HFF-Myc (cell line): ENCODE measurements around the gene ZCCHC9.

Source experiments
- DNase-seq: peaks from one replicate; pipeline ENCODE4 v3.0.0-alpha.2; 2011; ENCODE audit warnings: low read depth; ENCODE audit errors: extremely low read depth
- H3K4me3 ChIP-seq: replicated peaks from 2 replicates; pipeline ENCODE4 v1.5.1; 2011; ENCODE audit warnings: low read depth, mild to moderate bottlenecking, control low read depth, low read length
- CTCF ChIP-seq: IDR thresholded peaks from 2 replicates; pipeline ENCODE4 v1.5.1; 2012; ENCODE audit warnings: mild to moderate bottlenecking, low read depth, low read length, control low read depth; ENCODE audit errors: missing control alignments

ZCCHC9 gene

GRCh38 chr5:81344736-81345135 lies 43.3 kb downstream of the ZCCHC9 start:
- TF ChIP-seq CTCF = no peak
- no peak overlapping the region for H3K4me3 ChIP-seq
- no peak for DNase-seq

DNA sequence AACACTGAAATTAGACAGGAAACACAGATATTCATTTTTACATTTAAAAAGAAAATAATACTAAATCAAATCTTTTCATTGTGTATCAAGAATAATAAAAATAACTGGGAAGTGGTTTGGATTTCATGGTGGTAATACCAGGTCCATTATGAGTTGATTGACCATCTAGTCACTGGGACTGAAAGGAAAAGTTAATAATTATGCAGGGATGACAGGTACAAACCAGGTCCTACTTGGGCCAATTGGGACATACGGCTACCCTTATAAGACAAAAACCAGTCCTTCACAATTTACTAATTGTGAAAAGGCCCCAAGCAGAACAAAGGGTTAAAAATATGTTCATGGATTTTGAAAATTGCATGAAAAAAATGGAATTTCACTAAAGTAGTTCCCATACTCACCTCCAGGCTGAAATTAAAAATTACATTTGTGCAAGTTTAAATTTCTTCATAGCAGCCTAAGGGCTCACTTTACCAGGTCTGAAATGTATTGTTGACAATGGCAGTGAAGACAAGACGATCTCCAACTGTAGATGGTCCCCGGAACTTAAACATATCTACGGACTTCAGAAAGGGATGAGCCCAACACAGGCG lies 44.1 kb downstream of the ZCCHC9 start:
- H3K4me3 ChIP-seq = no peak overlapping the region
- TF ChIP-seq CTCF = no peak
- no peak for DNase-seq

DNA sequence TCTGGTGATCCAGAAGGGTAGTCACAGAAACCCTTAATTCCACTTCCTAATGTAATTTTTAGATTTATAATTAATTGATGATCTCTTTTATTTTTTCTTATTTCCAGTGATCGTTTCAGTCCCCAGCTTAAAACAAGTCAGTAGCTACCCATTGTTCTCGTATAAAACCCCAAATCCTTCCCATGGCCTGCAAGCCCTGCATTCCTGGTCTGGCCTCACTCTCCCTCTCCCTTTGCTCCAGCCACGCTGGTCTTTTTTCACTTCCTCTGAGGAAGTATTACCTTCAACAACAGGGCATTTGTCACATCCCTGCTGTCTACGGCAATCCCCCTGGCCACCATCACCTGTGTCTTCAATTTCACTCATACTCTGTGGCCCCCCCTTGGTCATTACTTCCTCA lies 47.8 kb downstream of the ZCCHC9 start:
- H3K4me3 ChIP-seq = no peak overlapping the region
- no peak for DNase-seq
- no peak for TF ChIP-seq CTCF

DNA sequence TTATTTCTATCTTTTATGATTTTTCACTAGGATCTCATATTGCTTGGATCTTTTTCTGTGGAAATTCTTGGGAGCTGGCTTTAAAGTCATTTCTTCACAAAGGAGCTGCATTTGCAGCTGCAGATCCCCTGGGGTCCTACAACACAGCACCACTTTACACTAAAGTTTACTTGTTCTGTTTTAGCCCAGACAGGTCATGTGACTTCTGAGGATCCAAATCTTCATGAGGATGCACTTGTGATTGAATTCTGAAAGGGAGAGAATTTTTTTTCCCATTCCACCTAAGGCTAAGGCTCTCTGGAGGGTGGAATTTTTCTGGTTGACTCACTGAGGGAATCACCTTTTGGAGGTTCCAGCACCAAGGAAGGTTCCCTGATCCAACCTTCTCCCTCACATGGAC lies 49.1 kb downstream of the ZCCHC9 start:
- H3K4me3 ChIP-seq = no peak overlapping the region
- no peak for DNase-seq
- no peak for TF ChIP-seq CTCF

GRCh38 chr5:81353189-81353588 lies 51.8 kb downstream of the ZCCHC9 start:
- H3K4me3 ChIP-seq = no peak overlapping the region
- TF ChIP-seq CTCF = no peak
- DNase-seq = no peak

DNA sequence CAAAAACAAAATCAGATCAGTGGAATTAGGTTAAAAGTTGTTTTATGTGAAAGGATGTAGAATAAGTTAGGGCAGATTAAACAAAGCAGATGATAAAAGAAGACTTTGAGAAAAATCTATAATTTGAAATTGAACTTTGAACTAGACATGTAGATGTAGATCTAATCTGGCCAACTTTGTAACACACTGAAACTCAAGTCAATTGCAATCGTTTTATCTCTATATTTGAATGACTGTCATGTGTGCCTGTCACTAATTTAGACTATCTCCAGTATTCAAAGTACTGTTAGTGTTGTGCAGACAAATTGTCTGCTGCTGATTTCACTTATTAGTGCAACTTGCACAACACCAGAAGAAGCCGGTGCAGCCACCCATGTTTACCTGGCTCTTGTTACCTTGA lies 52.7 kb downstream of the ZCCHC9 start:
- H3K4me3 ChIP-seq = no peak overlapping the region
- no peak for DNase-seq
- TF ChIP-seq CTCF = no peak
